ENCODE measurements around the gene RHD.
"Not testable (repeated sequence)": the region's sequence is repeated elsewhere in the genome, so short reads cannot be mapped to it uniquely, and the experiment has no call there.

DNA sequence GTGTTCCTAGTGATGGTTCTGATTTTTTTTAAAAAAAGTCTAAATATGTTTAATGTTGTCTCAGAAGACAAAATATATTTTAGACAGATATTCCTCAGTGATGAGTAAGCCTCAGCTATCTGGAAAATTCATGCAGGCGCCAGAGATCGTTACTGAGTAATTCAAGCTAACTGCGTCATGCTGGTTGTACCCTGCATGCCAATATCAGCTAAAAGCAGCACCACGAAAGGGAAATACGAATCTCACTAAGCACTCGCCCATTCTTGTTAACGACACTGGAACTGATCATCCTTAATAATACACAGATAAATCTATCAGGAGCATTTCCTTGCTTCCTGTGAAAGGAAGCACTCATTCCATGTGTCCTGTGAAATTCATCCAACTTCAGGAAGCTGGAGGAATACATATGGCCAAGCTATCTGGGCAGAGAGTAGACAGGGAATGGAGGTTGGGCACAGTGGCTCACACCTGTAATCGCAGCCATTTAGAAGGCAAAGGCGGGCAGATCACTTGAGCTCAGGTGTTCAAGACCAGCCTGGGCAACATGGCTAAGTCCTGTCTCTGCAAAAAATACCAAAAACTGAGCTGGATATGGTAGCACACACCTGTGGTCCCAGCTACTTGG, 48.1 kb downstream of the RHD start:
- TF ChIP-seq, protein P1, sequence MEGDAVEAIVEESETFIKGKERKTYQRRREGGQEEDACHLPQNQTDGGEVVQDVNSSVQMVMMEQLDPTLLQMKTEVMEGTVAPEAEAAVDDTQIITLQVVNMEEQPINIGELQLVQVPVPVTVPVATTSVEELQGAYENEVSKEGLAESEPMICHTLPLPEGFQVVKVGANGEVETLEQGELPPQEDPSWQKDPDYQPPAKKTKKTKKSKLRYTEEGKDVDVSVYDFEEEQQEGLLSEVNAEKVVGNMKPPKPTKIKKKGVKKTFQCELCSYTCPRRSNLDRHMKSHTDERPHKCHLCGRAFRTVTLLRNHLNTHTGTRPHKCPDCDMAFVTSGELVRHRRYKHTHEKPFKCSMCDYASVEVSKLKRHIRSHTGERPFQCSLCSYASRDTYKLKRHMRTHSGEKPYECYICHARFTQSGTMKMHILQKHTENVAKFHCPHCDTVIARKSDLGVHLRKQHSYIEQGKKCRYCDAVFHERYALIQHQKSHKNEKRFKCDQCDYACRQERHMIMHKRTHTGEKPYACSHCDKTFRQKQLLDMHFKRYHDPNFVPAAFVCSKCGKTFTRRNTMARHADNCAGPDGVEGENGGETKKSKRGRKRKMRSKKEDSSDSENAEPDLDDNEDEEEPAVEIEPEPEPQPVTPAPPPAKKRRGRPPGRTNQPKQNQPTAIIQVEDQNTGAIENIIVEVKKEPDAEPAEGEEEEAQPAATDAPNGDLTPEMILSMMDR (IDR thresholded peaks at IDR 0.05; ENCODE audit: low read length): not testable (repeated sequence)
- TF ChIP-seq EZH2 (optimal IDR thresholded peaks at IDR 0.05; ENCODE audit: low read depth, low read length); EZH2phosphoT487 (IDR thresholded peaks at IDR 0.05; ENCODE audit: low read length): not testable (repeated sequence)

Data from MM.1S (cell line).